Adrenal gland (tissue), 19 donors: ENCODE measurements around the gene CAPN7. TPM values are rescaled to one million over a fixed set of nuclear protein-coding genes. Genes with fewer than 3 reads are reported as not detected.
A peak's percentile ranks its signal among the peaks of the same experiment; 100 is the strongest.

Experiments
- DNase-seq, 7 donors: peaks; one replicate each; pipeline ENCODE4 v3.0.0-alpha.2; 2019 to 2020
- H3K27ac ChIP-seq, 5 donors: fragments of 200-600 bp; sonication (generic) in 4 of 5; 1 replicate in 3 of 5; 2 replicates in 2 of 5; pipeline versions ENCODE4 v1.5.1 to v1.8.0; 2016 to 2020; ENCODE audit warnings: mild to moderate bottlenecking in 1 of 5
- H3K27me3 ChIP-seq: fragments of 200-600 bp; 2 replicates; pipeline ENCODE4 v1.8.0; 2021
- H3K36me3 ChIP-seq, 2 donors: fragments of 200-600 bp; replicated peaks in 1 of 2; 1 replicate in 1 of 2; 2 replicates in 1 of 2; pipeline versions ENCODE4 v1.5.1 to v1.8.0; 2018 to 2022
- H3K4me1 ChIP-seq, 2 donors: fragments of 200-600 bp; replicated peaks in 1 of 2; 1 replicate in 1 of 2; 2 replicates in 1 of 2; pipeline versions ENCODE4 v1.5.1 to v1.8.0; 2018 to 2021
- H3K4me3 ChIP-seq, 4 donors: fragments of 200-600 bp; sonication (generic) in 3 of 4; one replicate each; pipeline ENCODE4 v1.5.1; 2016 to 2018
- H3K9me3 ChIP-seq, 3 donors: fragments of 200-600 bp; sonication (generic) in 1 of 3; replicated peaks in 1 of 3; 1 replicate in 2 of 3; 2 replicates in 1 of 3; pipeline versions ENCODE4 v1.5.1 to v1.8.0; 2016 to 2021
- CTCF ChIP-seq, 6 experiments: fragments of 450-650 bp in 4 of 6; fragments of 200-600 bp in 2 of 6; sonication (generic) in 1 of 6; IDR thresholded peaks; 1 replicate in 5 of 6; 2 replicates in 1 of 6; pipeline versions ENCODE4 v1.5.1 to v1.8.0; 2016 to 2021; ENCODE audit warnings: antibody characterized with exemption in 6 of 6, mild to moderate bottlenecking in 2 of 6, moderate library complexity in 1 of 6
- POLR2A ChIP-seq, 2 donors: fragments of 450-650 bp; IDR thresholded peaks; one replicate each; pipeline ENCODE4 v1.6.1; 2017; ENCODE audit warnings: antibody characterized with exemption in 2 of 2, mild to moderate bottlenecking in 2 of 2, moderate library complexity in 1 of 2
- WGBS, 4 donors: extraction: QIAGEN DNeasy Blood & Tissue Kit in 2 of 4; methylation state at CpG; one replicate each; pipeline versions ENCODE4 v1.1.5 to v1.1.7; 2013 to 2017; 5-methylcytosine and 5-hydroxymethylcytosine counted together
- intact Hi-C, 2 donors: fragments of 100-400 bp; cut with DNase I; formaldehyde crosslinking; loops; one replicate each; pipeline versions ENCODE4 v1.14.1 to v1.15.0; 2022 to 2023
- long read RNA-seq, 10 donors: library from polyadenylated mRNA in 3 of 10; unstranded in 2 of 10; stranded (forward) in 1 of 10; transcript quantifications; one replicate each; pipeline ENCODE4 v2.0.0 and lab custom pipeline, GENCODE V29; 2021 to 2026
- polyA plus RNA-seq, 3 donors: library from polyadenylated mRNA; stranded (reverse); fragments of 200-250 nt in 2 of 3; fragments of 350-450 nt in 1 of 3; fragmentation: Illumina TruSeq in 1 of 3; extraction: RNeasy Lipid Tissue Mini Kit (QIAGEN cat#74804) in 1 of 3; gene quantifications; one replicate each; pipeline ENCODE4 v1.2.3, GENCODE V29; 2013 to 2014
- total RNA-seq, 9 donors: library from RNA; depleted of rRNA in 4 of 9; stranded (reverse); fragments of >200 nt in 4 of 9; fragments of 120-200 nt in 1 of 9; fragmentation: NEBNext Ultra II Directional in 1 of 9; extraction: Animal tissue kit (Norgen Biotek cat#: 25700) in 1 of 9; gene quantifications; one replicate each; pipeline versions ENCODE4 v1.1.0 to v1.2.4, GENCODE V29; 2013 to 2023
- donor health status: healthy with polysubstance abuse.
- donor health status: Bipolar disorder and iron deficiency.
- donor health status: DM: yes; HTN: yes; CAD: no.
- donor health status: DM: no; HTN: no; CAD: no.
- donor health status: DM: no; HTN: no; CAD: no.
- donor health status: DM: yes; HTN: yes; CAD: no.

CAPN7 gene
- total RNA-seq (10 to 100 TPM; 31.1 to 54.9 (median 42.4) TPM), polyA plus RNA-seq (10 to 100 TPM; 14.4 to 32.4 (median 18.2) TPM)
- long read RNA-seq, donor 1, full-length matches to known transcripts, result 3 of 9 reads
- long read RNA-seq, donor 1, partial matches to known transcripts, result 6 of 9 reads
- long read RNA-seq, donor 1, other reads (novel, unspliced or antisense), result 0 of 9 reads
- long read RNA-seq, donor 2, full-length matches to known transcripts, result 3 of 614 reads
- long read RNA-seq, donor 2, partial matches to known transcripts, result 308 of 614 reads
- long read RNA-seq, donor 2, other reads (novel, unspliced or antisense), result 303 of 614 reads
- long read RNA-seq, donor 3, full-length matches to known transcripts, result 4 of 1,810 reads
- long read RNA-seq, donor 3, partial matches to known transcripts, result 1,806 of 1,810 reads
- long read RNA-seq, donor 3, other reads (novel, unspliced or antisense), result 0 of 1,810 reads
- long read RNA-seq, donor 4, full-length matches to known transcripts, result 6 of 12 reads
- long read RNA-seq, donor 4, partial matches to known transcripts, result 2 of 12 reads
- long read RNA-seq, donor 4, other reads (novel, unspliced or antisense), result 4 of 12 reads
- long read RNA-seq, donor 5, full-length matches to known transcripts, result 38 of 62 reads
- long read RNA-seq, donor 5, partial matches to known transcripts, result 4 of 62 reads
- long read RNA-seq, donor 5, other reads (novel, unspliced or antisense), result 20 of 62 reads
- long read RNA-seq, donor 6, full-length matches to known transcripts, result 5 of 11 reads
- long read RNA-seq, donor 6, partial matches to known transcripts, result 4 of 11 reads
- long read RNA-seq, donor 6, other reads (novel, unspliced or antisense), result 2 of 11 reads
- long read RNA-seq, donor 7, full-length matches to known transcripts, result 2 of 247 reads
- long read RNA-seq, donor 7, partial matches to known transcripts, result 115 of 247 reads
- long read RNA-seq, donor 7, other reads (novel, unspliced or antisense), result 130 of 247 reads
- long read RNA-seq, donor 8, full-length matches to known transcripts, result 8 of 8 reads
- long read RNA-seq, donor 8, partial matches to known transcripts, result 0 of 8 reads
- long read RNA-seq, donor 8, other reads (novel, unspliced or antisense), result 0 of 8 reads
- long read RNA-seq, donor 9, full-length matches to known transcripts, result 4 of 4 reads
- long read RNA-seq, donor 9, partial matches to known transcripts, result 0 of 4 reads
- long read RNA-seq, donor 9, other reads (novel, unspliced or antisense), result 0 of 4 reads
- long read RNA-seq, donor 10, full-length matches to known transcripts, result 2 of 2 reads
- long read RNA-seq, donor 10, partial matches to known transcripts, result 0 of 2 reads
- long read RNA-seq, donor 10, other reads (novel, unspliced or antisense), result 0 of 2 reads

- Histone ChIP-seq H3K36me3 (peaks cover 0 to 16% of the 10 kb centered on the region in 2 donors), H3K27me3 (no peaks in the 10 kb centered on the region), H3K27ac (peak within 1 kb of the TSS; percentile 98 to 100 (median 99)), H3K4me1 (peaks cover 20 to 33% of the 10 kb centered on the region in 2 donors), H3K4me3 (peak within 1 kb of the TSS; percentile 54 to 100 (median 92)), H3K9me3 (no peaks in the 10 kb centered on the region)
- peak; percentile 95 to 98 (median 96) for DNase-seq
- 0% methylated on average over 2 to 92 of the region's 92 CpGs for WGBS, 4 donors
- peak; percentile 79 to 96 for TF ChIP-seq POLR2A (IDR thresholded peaks at IDR 0.05)
- TF ChIP-seq CTCF (IDR thresholded peaks at IDR 0.05), result peak in 3 of 6 experiments; percentile 38 to 61 (median 39)
- intact Hi-C loops, result loop anchor here in 1 of 2 donors (10.0 kb wide), 2 partner anchors 199 to 349 kb away; no protein-coding TSS in a partner anchor
These were observed at the start of gene CAPN7 for GRCh38 chr3:15205934-15206661. Gene CAPN7, plus strand, starts transcription at chr3:15206246. Its CDS starts 250 bp downstream, at chr3:15206496.

- no peak overlapping the region for H3K27ac ChIP-seq
- TF ChIP-seq CTCF (IDR thresholded peaks at IDR 0.05), result no peak
- TF ChIP-seq POLR2A (IDR thresholded peaks at IDR 0.05), result no peak
- intact Hi-C loops, result no loop called here
- no peaks in the 10 kb centered on the region for H3K36me3 ChIP-seq
- no peaks in the 10 kb centered on the region for H3K4me1 ChIP-seq
- H3K4me3 ChIP-seq, result no peak overlapping the region
- no peak for DNase-seq
- H3K27me3 ChIP-seq, result no peaks in the 10 kb centered on the region
- no peaks in the 10 kb centered on the region for H3K9me3 ChIP-seq
These were observed 48.6 kb upstream of the CAPN7 start for GRCh38 chr3:15157441-15157840.

- Histone ChIP-seq H3K4me3 (no peak overlapping the region), H3K27me3 (no peaks in the 10 kb centered on the region), H3K36me3 (no peaks in the 10 kb centered on the region), H3K9me3 (no peaks in the 10 kb centered on the region), H3K4me1 (no peaks in the 10 kb centered on the region), H3K27ac (no peak overlapping the region)
- TF ChIP-seq CTCF (IDR thresholded peaks at IDR 0.05) (no peak), POLR2A (IDR thresholded peaks at IDR 0.05) (no peak)
- intact Hi-C loops, result no loop called here
- WGBS, 4 donors, result 64 to 77% (median 70%) methylated on average over 5 of the region's 5 CpGs
- no peak for DNase-seq
These were observed 46.4 kb upstream of the CAPN7 start for GRCh38 chr3:15159501-15160136.
